A673 (cell line): Measurements from ENCODE around the gene SLC25A53.

ENCODE experiments used
- EZH2 ChIP-seq: fragments of 200-600 bp; sonication (generic); IDR thresholded peaks from 2 replicates; pipeline ENCODE4 v1.6.1; 2017; ENCODE audit warnings: borderline replicate concordance, low read depth, mild to moderate bottlenecking, mixed read lengths, antibody characterized with exemption, low read length; ENCODE audit not compliant: poor library complexity, severe bottlenecking
- TF ChIP-seq, protein P1 (sequence below): fragments of 300-800, 200-600 bp; sonication (generic); conservative IDR thresholded peaks from 2 replicates; pipeline ENCODE4 v1.5.1; 2017; ENCODE audit warnings: low read depth, mild to moderate bottlenecking, antibody characterized with exemption, low read length, moderate library complexity, mixed read lengths

DNA sequence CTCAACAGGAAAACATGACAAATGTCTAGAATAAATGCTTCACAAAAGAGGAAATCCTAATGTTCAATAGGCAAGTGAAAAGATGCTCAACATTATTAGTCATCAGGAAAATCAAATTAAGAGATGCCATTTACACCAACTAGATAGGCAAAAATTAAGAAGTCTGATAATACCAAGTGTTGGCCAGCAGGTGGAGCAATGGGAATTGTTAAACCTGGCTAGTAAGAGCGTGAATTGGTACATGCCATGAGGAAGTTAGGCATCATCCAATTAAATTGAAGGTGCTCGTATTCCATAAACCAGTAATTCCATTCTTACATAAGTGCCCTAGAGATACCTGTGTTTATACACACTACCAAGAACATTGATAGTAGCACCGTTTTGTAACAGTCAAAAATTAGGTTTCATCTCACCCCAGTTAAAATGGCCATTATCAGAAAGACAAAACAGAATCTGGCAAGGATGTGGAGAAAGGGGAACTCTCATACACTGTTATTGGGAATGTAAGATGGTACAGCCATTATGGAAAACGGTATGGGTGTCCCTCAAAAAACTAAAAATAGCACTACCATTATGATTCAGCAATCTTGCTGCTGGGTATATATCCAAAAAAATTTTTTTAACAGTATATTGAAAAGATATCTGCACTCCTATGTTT lies 58.5 kb downstream of the SLC25A53 start:
- TF ChIP-seq, protein P1, sequence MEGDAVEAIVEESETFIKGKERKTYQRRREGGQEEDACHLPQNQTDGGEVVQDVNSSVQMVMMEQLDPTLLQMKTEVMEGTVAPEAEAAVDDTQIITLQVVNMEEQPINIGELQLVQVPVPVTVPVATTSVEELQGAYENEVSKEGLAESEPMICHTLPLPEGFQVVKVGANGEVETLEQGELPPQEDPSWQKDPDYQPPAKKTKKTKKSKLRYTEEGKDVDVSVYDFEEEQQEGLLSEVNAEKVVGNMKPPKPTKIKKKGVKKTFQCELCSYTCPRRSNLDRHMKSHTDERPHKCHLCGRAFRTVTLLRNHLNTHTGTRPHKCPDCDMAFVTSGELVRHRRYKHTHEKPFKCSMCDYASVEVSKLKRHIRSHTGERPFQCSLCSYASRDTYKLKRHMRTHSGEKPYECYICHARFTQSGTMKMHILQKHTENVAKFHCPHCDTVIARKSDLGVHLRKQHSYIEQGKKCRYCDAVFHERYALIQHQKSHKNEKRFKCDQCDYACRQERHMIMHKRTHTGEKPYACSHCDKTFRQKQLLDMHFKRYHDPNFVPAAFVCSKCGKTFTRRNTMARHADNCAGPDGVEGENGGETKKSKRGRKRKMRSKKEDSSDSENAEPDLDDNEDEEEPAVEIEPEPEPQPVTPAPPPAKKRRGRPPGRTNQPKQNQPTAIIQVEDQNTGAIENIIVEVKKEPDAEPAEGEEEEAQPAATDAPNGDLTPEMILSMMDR: peak; percentile 71
- TF ChIP-seq EZH2: no peak
